Panc1 (cell line): ENCODE measurements around the gene ABHD15. TPM values are rescaled to one million over a fixed set of nuclear protein-coding genes. Genes with fewer than 3 reads are reported as not detected.
A peak's percentile ranks its signal among the peaks of the same experiment; 100 is the strongest.

ENCODE experiments used
- ATAC-seq: fragments of 200-7000 bp; cut with Tn5 transposase; 2 replicates; pipeline ENCODE4 v1.9.1; 2020; ENCODE audit warnings: mild to moderate bottlenecking, moderate library complexity
- BruUV-seq: library from RNA; stranded (reverse); fragments of 400-500 nt; replicated peaks from 2 replicates; lab custom pipeline; 2021; lab: Mats Ljungman, UMichigan
- CTCF ChIA-PET: fragments of 300-600 bp; sonication (Branson Sonifier 250); formaldehyde crosslinking; loops from one replicate; lab custom pipeline; 2022; ENCODE audit warnings: antibody characterized with exemption; lab: Charles Lee
- POLR2A ChIA-PET: fragments of 300-600 bp; sonication (Branson Sonifier 250); formaldehyde crosslinking; loops from one replicate; lab custom pipeline; 2022; ENCODE audit warnings: antibody characterized with exemption; lab: Charles Lee
- DNase-seq: peaks from one replicate; pipeline ENCODE4 v3.0.0-alpha.2; 2010; ENCODE audit warnings: low read depth, low spot score
- H3K27ac ChIP-seq: 2 replicates; pipeline ENCODE4 v1.5.1; 2011; ENCODE audit warnings: mild to moderate bottlenecking, low read length, inconsistent platforms
- H3K27me3 ChIP-seq: fragments of 200-500 bp; sonication (Bioruptor generic); 2 replicates; pipeline ENCODE4 v1.6.0; 2014; ENCODE audit warnings: low read length, inconsistent platforms; ENCODE audit not compliant: control insufficient read depth, insufficient read depth
- H3K36me3 ChIP-seq: fragments of 200-500 bp; sonication (Bioruptor generic); 2 replicates; pipeline ENCODE4 v1.5.1; 2014; ENCODE audit warnings: inconsistent platforms, mild to moderate bottlenecking, low read length, moderate library complexity; ENCODE audit not compliant: control insufficient read depth, insufficient read depth
- H3K4me1 ChIP-seq: 2 replicates; pipeline ENCODE4 v1.5.1; 2011; ENCODE audit warnings: inconsistent platforms, mild to moderate bottlenecking, low read length, moderate library complexity; ENCODE audit not compliant: control insufficient read depth, insufficient read depth
- H3K4me3 ChIP-seq, 2 experiments: 2 replicates each; pipeline ENCODE4 v1.5.1; 2011 to 2012; ENCODE audit warnings: low read depth in 2 of 2, low read length in 2 of 2, mild to moderate bottlenecking in 2 of 2, inconsistent platforms in 1 of 2, moderate library complexity in 1 of 2
- H3K9me3 ChIP-seq: fragments of 200-500 bp; sonication (Bioruptor generic); 2 replicates; pipeline ENCODE4 v1.5.1; 2014; ENCODE audit warnings: low read depth, mild to moderate bottlenecking, inconsistent platforms, low read length, moderate library complexity; ENCODE audit not compliant: control insufficient read depth, insufficient read depth
- POLR2AphosphoS5 ChIP-seq: IDR thresholded peaks from 2 replicates; pipeline ENCODE4 v1.6.1; 2012; ENCODE audit warnings: mild to moderate bottlenecking, low read depth, low read length, moderate library complexity
- SIN3A ChIP-seq: IDR thresholded peaks from 2 replicates; pipeline ENCODE4 v1.6.1; 2012; ENCODE audit warnings: low read depth, mild to moderate bottlenecking, low read length, moderate library complexity, borderline replicate concordance; ENCODE audit not compliant: insufficient read depth
- TCF7L2 ChIP-seq: IDR thresholded peaks from 2 replicates; pipeline ENCODE4 v1.6.1; 2011; ENCODE audit warnings: mild to moderate bottlenecking, low read depth, low read length, inconsistent platforms
- in situ Hi-C: cut with HindIII; loops from 2 replicates; pipeline ENCODE4 v1.10.0; 2016; ENCODE audit warnings: low sequenced_read_pairs, low pct_unique_long_range_greater_than_20kb
- intact Hi-C: fragments of 100-400 bp; cut with micrococcal nuclease; formaldehyde crosslinking; loops from one replicate; pipeline ENCODE4 v1.10.0; 2022; ENCODE audit not compliant: unreplicated experiment
- total RNA-seq: library from RNA; stranded (reverse); gene quantifications from one replicate; pipeline ENCODE4 v1.2.1, GENCODE V29; 2021; ENCODE audit not compliant: unreplicated experiment
- TF ChIP-seq, protein P1 (sequence below): fragments of 450-650 bp; IDR thresholded peaks from 2 replicates; pipeline ENCODE4 v1.5.1; 2017; ENCODE audit warnings: mild to moderate bottlenecking
- TF ChIP-seq, protein P2 (sequence below), 2 experiments: IDR thresholded peaks; 2 replicates each; pipeline ENCODE4 v1.6.1; 2011 to 2012; ENCODE audit warnings: low read depth in 2 of 2, control low read depth in 1 of 2, low read length in 1 of 2, mild to moderate bottlenecking in 1 of 2, moderate library complexity in 1 of 2; ENCODE audit not compliant: insufficient read depth in 1 of 2

Gene ABHD15
- total RNA-seq, 1 experiment from 2014 or later = 33.7 TPM

DNA sequence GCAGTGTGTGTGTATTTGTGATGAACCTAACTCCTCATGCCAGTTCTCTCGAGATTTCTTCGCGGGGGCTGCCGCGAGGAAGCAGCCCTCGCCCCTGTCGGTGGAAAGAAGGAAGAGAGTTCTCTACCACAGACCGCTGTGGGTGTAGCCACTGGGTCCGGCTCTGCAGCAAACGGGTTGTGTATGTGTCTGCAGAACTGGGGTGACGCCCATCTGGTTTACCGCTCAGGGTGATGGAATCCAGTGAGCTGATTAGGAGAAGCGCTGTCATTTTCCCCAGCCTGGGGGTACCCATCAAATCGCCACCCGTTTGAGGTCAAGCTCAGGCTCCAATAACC is 48.2 kb upstream of the ABHD15 start:
- ATAC-seq = peak; percentile 17
- H3K4me3 ChIP-seq = peak overlapping the region; percentile 40 to 54
- ChIA-PET POLR2A (no interaction called here), CTCF (no interaction called here)
- peak overlapping the region; percentile 42 for H3K27ac ChIP-seq
- in situ Hi-C loops = no loop called here
- intact Hi-C loops = no loop called here
- no peak for DNase-seq
- H3K27me3 ChIP-seq = no peaks in the 10 kb centered on the region
- no TSS peak for BruUV-seq
- H3K36me3 ChIP-seq = no peaks in the 10 kb centered on the region
- H3K9me3 ChIP-seq = no peaks in the 10 kb centered on the region
- peaks cover 37% of the 10 kb centered on the region for H3K4me1 ChIP-seq
- TF ChIP-seq, protein P1, sequence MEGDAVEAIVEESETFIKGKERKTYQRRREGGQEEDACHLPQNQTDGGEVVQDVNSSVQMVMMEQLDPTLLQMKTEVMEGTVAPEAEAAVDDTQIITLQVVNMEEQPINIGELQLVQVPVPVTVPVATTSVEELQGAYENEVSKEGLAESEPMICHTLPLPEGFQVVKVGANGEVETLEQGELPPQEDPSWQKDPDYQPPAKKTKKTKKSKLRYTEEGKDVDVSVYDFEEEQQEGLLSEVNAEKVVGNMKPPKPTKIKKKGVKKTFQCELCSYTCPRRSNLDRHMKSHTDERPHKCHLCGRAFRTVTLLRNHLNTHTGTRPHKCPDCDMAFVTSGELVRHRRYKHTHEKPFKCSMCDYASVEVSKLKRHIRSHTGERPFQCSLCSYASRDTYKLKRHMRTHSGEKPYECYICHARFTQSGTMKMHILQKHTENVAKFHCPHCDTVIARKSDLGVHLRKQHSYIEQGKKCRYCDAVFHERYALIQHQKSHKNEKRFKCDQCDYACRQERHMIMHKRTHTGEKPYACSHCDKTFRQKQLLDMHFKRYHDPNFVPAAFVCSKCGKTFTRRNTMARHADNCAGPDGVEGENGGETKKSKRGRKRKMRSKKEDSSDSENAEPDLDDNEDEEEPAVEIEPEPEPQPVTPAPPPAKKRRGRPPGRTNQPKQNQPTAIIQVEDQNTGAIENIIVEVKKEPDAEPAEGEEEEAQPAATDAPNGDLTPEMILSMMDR = no peak
- no peak for TF ChIP-seq TCF7L2
- TF ChIP-seq POLR2AphosphoS5 = no peak; the same call in 1 of the 2 replicates
- TF ChIP-seq SIN3A = no peak
- TF ChIP-seq, protein P2, sequence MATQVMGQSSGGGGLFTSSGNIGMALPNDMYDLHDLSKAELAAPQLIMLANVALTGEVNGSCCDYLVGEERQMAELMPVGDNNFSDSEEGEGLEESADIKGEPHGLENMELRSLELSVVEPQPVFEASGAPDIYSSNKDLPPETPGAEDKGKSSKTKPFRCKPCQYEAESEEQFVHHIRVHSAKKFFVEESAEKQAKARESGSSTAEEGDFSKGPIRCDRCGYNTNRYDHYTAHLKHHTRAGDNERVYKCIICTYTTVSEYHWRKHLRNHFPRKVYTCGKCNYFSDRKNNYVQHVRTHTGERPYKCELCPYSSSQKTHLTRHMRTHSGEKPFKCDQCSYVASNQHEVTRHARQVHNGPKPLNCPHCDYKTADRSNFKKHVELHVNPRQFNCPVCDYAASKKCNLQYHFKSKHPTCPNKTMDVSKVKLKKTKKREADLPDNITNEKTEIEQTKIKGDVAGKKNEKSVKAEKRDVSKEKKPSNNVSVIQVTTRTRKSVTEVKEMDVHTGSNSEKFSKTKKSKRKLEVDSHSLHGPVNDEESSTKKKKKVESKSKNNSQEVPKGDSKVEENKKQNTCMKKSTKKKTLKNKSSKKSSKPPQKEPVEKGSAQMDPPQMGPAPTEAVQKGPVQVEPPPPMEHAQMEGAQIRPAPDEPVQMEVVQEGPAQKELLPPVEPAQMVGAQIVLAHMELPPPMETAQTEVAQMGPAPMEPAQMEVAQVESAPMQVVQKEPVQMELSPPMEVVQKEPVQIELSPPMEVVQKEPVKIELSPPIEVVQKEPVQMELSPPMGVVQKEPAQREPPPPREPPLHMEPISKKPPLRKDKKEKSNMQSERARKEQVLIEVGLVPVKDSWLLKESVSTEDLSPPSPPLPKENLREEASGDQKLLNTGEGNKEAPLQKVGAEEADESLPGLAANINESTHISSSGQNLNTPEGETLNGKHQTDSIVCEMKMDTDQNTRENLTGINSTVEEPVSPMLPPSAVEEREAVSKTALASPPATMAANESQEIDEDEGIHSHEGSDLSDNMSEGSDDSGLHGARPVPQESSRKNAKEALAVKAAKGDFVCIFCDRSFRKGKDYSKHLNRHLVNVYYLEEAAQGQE (IDR thresholded peaks at IDR 0.05; ENCODE audit: insufficient read depth in 1 of 2, low read depth in 2 of 2, low read length in 1 of 2) = no peak

DNA sequence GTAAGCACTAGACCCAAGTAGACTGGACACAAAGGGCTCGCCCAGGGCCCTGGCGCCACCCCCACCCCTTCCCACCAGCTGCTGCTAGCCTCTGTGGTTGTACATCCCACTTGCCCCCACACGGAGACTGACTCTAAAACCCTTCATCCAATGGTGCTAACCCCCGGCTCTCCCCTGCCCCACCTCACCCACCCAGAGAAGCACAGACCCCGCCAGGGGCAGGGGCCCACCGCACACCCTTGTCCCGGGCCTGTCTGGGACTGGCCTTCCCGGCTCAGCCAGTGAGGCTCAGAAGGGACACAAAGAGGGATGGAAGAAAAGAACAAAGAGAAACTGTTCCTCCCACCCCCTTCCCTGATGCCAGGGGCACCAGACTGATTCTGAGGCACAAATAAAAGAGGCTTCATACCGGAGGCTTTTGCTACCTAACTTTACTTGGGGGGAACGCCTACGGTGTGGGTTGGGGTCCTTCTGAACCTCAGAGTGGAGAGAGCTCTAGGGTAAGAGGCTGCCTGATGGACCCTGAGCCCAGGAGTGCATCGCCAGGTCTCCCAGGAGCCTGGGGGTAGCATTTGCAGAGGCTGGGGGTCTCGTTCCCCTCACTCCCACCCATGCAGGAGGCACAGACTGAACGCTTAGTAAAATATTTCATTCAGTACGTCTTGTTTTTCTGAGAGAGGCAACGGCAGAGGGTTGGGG is 47.7 kb upstream of the ABHD15 start:
- CTCF ChIA-PET = no interaction called here
- POLR2A ChIA-PET = no interaction called here
- ATAC-seq (no peak), DNase-seq (no peak)
- Histone ChIP-seq H3K27me3 (no peaks in the 10 kb centered on the region), H3K4me1 (peaks cover 37% of the 10 kb centered on the region), H3K36me3 (no peaks in the 10 kb centered on the region), H3K27ac (peak overlapping the region; percentile 42; the same call in 1 of the 2 replicates), H3K4me3 (peak overlapping the region in 1 of 2 experiments; percentile 54; a peak in 2 of 4 replicates), H3K9me3 (no peaks in the 10 kb centered on the region)
- in situ Hi-C loops = no loop called here
- intact Hi-C loops = no loop called here
- TF ChIP-seq, protein P2 (IDR thresholded peaks at IDR 0.05; ENCODE audit: insufficient read depth in 1 of 2, low read depth in 2 of 2, low read length in 1 of 2) = no peak
- peak; percentile 2; the same call in 1 of the 2 replicates for TF ChIP-seq POLR2AphosphoS5
- TF ChIP-seq SIN3A = no peak
- TF ChIP-seq, protein P1 = no peak
- no peak for TF ChIP-seq TCF7L2
- no TSS peak for BruUV-seq
